Measurements from ENCODE around the gene IRF8.

IRF8 gene

DNA sequence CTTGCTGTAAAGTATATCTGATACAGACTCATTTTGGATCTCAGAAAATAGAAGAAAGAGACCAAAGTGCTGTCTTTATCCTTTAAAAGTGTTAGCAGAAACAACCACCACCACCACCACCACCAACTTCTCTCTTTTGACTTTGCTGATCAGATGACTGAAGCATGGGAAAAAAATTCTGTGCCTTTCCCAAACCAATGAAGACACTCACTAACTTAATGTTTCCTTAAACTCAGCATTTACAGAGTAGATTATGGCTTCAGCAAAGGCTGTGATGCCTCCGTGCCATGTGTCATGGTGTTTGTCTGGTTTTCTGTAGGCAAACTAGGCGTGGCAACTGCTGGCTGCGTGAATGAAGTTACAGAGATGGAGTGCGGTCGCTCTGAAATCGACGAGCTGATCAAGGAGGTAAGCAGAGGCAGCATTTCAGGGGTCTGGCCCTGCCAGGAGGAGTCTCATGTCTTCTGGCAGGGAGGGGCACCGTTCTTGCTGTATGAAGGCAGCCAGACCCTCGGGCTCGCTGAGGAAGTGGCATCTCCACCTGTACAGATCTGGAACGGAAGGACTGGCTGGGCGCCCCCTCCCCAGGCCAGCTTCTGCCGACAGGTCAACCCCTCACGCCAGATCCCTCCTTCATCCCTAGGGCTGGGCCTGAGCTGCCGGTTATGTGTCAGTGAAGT is 12.4 kb downstream of the IRF8 start:
- Histone ChIP-seq H2AFZ (ENCODE audit: low read depth, low read length) (no peak overlapping the region), H4K20me1 (ENCODE audit: insufficient read depth, low read length) (peaks cover 98% of the 10 kb centered on the region), H3K4me2 (ENCODE audit: low read length) (peak overlapping the region; percentile 95; the same call in 1 of the 2 replicates), H3K36me3 (replicated peaks; ENCODE audit: low read depth, low read length) (peaks cover 89% of the 10 kb centered on the region), H3K27ac (ENCODE audit: low read length) (peak overlapping the region; percentile 14), H3K4me1 (ENCODE audit: low read length) (peaks cover 100% of the 10 kb centered on the region), H3K27me3 (ENCODE audit: low read depth, low read length) (no peaks in the 10 kb centered on the region), H3K4me3 (ENCODE audit: low read length) (no peak overlapping the region), H3K79me2 (ENCODE audit: low read length) (peaks cover 95% of the 10 kb centered on the region), H3K9me3 (ENCODE audit: insufficient read depth, low read length) (no peaks in the 10 kb centered on the region), H3K9ac (ENCODE audit: low read length) (no peak overlapping the region)
- no peak for TF ChIP-seq EZH2phosphoT487 (IDR thresholded peaks at IDR 0.05; ENCODE audit: low read depth)
- TF ChIP-seq, protein P1, sequence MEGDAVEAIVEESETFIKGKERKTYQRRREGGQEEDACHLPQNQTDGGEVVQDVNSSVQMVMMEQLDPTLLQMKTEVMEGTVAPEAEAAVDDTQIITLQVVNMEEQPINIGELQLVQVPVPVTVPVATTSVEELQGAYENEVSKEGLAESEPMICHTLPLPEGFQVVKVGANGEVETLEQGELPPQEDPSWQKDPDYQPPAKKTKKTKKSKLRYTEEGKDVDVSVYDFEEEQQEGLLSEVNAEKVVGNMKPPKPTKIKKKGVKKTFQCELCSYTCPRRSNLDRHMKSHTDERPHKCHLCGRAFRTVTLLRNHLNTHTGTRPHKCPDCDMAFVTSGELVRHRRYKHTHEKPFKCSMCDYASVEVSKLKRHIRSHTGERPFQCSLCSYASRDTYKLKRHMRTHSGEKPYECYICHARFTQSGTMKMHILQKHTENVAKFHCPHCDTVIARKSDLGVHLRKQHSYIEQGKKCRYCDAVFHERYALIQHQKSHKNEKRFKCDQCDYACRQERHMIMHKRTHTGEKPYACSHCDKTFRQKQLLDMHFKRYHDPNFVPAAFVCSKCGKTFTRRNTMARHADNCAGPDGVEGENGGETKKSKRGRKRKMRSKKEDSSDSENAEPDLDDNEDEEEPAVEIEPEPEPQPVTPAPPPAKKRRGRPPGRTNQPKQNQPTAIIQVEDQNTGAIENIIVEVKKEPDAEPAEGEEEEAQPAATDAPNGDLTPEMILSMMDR (IDR thresholded peaks at IDR 0.05; ENCODE audit: low read depth, low read length): no peak

DNA sequence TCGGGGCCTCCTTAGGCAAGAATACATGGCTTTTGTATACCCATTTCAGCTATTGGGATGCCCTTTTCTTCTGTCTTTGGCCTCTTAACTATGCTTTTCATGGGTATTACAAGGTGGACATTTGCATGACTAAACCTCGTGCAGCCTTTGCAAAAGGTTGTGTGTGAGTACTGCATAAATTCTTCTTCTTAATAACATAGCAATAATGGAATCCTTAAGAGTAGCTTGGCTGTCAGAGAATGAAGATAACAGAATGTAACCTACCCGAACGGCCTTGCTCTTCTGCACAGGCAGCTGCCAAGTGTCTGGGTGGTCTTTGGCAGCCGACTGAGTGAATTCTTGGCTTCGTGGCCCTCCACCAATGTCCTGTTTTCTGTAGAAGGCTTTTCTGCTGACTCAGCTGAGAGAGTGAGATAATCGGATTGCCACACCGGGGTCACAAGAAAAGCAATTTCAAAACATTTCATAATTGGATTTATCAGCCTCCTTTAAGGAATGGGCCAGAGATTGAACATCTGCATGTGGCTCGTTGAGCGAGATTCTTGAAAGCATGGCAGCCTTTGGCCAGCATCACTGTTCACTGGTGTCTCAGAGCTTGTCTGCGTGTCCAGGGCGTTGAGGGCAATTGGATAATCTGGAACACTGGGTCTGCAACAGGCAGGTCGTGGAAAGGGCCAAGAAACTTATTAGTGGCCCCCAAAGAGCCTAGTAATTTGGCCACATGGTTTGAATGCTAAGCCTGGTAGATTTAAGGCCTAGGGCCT is 13.4 kb downstream of the IRF8 start:
- Histone ChIP-seq H3K36me3 (replicated peaks; ENCODE audit: low read depth, low read length) (peaks cover 89% of the 10 kb centered on the region), H3K9ac (ENCODE audit: low read length) (no peak overlapping the region), H3K79me2 (ENCODE audit: low read length) (peaks cover 94% of the 10 kb centered on the region), H3K27ac (ENCODE audit: low read length) (no peak overlapping the region), H2AFZ (ENCODE audit: low read depth, low read length) (no peak overlapping the region), H4K20me1 (ENCODE audit: insufficient read depth, low read length) (peaks cover 98% of the 10 kb centered on the region), H3K9me3 (ENCODE audit: insufficient read depth, low read length) (no peaks in the 10 kb centered on the region), H3K27me3 (ENCODE audit: low read depth, low read length) (no peaks in the 10 kb centered on the region), H3K4me3 (ENCODE audit: low read length) (no peak overlapping the region), H3K4me1 (ENCODE audit: low read length) (peaks cover 100% of the 10 kb centered on the region), H3K4me2 (ENCODE audit: low read length) (no peak overlapping the region; the same call in 1 of the 2 replicates)
- no peak for TF ChIP-seq EZH2phosphoT487 (IDR thresholded peaks at IDR 0.05; ENCODE audit: low read depth)
- TF ChIP-seq, protein P1 (IDR thresholded peaks at IDR 0.05; ENCODE audit: low read depth, low read length): no peak

DNA sequence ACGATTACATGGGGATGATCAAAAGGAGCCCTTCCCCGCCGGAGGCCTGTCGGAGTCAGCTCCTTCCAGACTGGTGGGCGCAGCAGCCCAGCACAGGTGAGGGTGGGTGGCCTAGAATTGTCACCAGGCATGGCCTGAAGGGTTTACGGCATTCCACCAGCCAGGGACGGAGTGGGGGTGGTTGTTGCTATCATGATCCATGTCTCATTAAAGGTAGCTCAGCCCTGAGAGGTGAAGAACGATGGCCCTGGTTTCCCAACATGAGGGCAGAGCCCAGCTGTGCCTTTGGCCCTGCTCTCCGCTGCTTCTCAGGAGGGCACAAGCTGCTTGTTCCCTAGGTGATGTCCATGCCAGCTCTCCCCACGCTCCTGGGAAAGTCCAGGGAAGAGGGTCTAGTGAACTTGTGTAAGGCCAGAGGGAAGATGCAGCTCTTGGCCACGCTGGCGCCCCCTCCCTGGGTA is 14.2 kb downstream of the IRF8 start:
- Histone ChIP-seq H3K9me3 (ENCODE audit: insufficient read depth, low read length) (no peaks in the 10 kb centered on the region), H3K4me1 (ENCODE audit: low read length) (peaks cover 100% of the 10 kb centered on the region), H3K79me2 (ENCODE audit: low read length) (peaks cover 91% of the 10 kb centered on the region), H3K4me2 (ENCODE audit: low read length) (peak overlapping the region; percentile 70; the same call in 1 of the 2 replicates), H3K36me3 (replicated peaks; ENCODE audit: low read depth, low read length) (peaks cover 92% of the 10 kb centered on the region), H4K20me1 (ENCODE audit: insufficient read depth, low read length) (peaks cover 98% of the 10 kb centered on the region), H3K4me3 (ENCODE audit: low read length) (no peak overlapping the region), H3K27ac (ENCODE audit: low read length) (peak overlapping the region; percentile 12; the same call in 1 of the 2 replicates), H3K9ac (ENCODE audit: low read length) (no peak overlapping the region), H3K27me3 (ENCODE audit: low read depth, low read length) (no peaks in the 10 kb centered on the region), H2AFZ (ENCODE audit: low read depth, low read length) (no peak overlapping the region)
- TF ChIP-seq EZH2phosphoT487 (IDR thresholded peaks at IDR 0.05; ENCODE audit: low read depth): no peak
- TF ChIP-seq, protein P1 (IDR thresholded peaks at IDR 0.05; ENCODE audit: low read depth, low read length): no peak

Data from OCI-LY3 (cell line).